GM23248 (cell line): ENCODE results near the gene GPX4.

Experiments used
- EZH2 ChIP-seq: fragments of 200-600 bp; sonication (generic); IDR thresholded peaks from 2 replicates; pipeline ENCODE4 v1.6.1; 2018; ENCODE audit warnings: antibody characterized with exemption, mild to moderate bottlenecking; ENCODE audit not compliant: insufficient read depth, poor library complexity, severe bottlenecking
- EZH2phosphoT487 ChIP-seq: fragments of 200-600 bp; sonication (generic); IDR thresholded peaks from 2 replicates; pipeline ENCODE4 v1.6.1; 2018; ENCODE audit warnings: antibody characterized with exemption, moderate library complexity, mild to moderate bottlenecking, low read depth; ENCODE audit not compliant: insufficient read depth

GRCh38 chr19:1063909-1064660 lies 39.7 kb upstream of the GPX4 start:
- TF ChIP-seq EZH2 = no peak
- TF ChIP-seq EZH2phosphoT487 = no peak
